Gastroesophageal sphincter (tissue), 4 donors: ENCODE results near the gene MUSTN1. TPM values are rescaled to one million over a fixed set of nuclear protein-coding genes. Genes with fewer than 3 reads are reported as not detected.

Source experiments
- ATAC-seq: fragments of 150-250 bp; one replicate; pipeline ENCODE4 v1.9.1; 2016; ENCODE audit warnings: mild to moderate bottlenecking, moderate library complexity
- H3K27ac ChIP-seq, 4 donors: fragments of 200-600 bp; sonication (generic) in 3 of 4; 1 replicate in 3 of 4; 2 replicates in 1 of 4; pipeline ENCODE4 v1.5.1; 2016 to 2019
- H3K27me3 ChIP-seq: fragments of 200-600 bp; sonication (generic); one replicate; pipeline ENCODE4 v1.5.1; 2019
- H3K36me3 ChIP-seq, 2 donors: fragments of 200-600 bp; sonication (generic); one replicate each; pipeline ENCODE4 v1.5.1; 2019; ENCODE audit warnings: control low read depth in 1 of 2
- H3K4me1 ChIP-seq, 3 donors: fragments of 200-600 bp; sonication (generic); 1 replicate in 2 of 3; 2 replicates in 1 of 3; pipeline ENCODE4 v1.5.1; 2016 to 2019; ENCODE audit warnings: control low read depth in 2 of 3
- H3K4me3 ChIP-seq, 2 donors: fragments of 200-600 bp; sonication (generic); one replicate each; pipeline ENCODE4 v1.5.1; 2019; ENCODE audit warnings: mild to moderate bottlenecking in 1 of 2, moderate library complexity in 1 of 2
- H3K9me3 ChIP-seq, 3 donors: fragments of 200-600 bp; sonication (generic); one replicate each; pipeline ENCODE4 v1.5.1; 2017 to 2019; ENCODE audit warnings: control low read depth in 2 of 3
- CTCF ChIP-seq, 4 experiments: fragments of 200-600 bp in 2 of 4; fragments of 450-650 bp in 2 of 4; sonication (generic) in 1 of 4; IDR thresholded peaks; one replicate each; pipeline ENCODE4 v1.5.1; 2017 to 2019; ENCODE audit warnings: antibody characterized with exemption in 4 of 4, mild to moderate bottlenecking in 2 of 4, moderate library complexity in 2 of 4
- EP300 ChIP-seq: sonication (generic); formaldehyde crosslinking; IDR thresholded peaks from one replicate; pipeline ENCODE4 v1.6.1; 2017; ENCODE audit warnings: antibody characterized with exemption, mild to moderate bottlenecking
- POLR2A ChIP-seq, 2 donors: fragments of 450-650 bp; IDR thresholded peaks; one replicate each; pipeline ENCODE4 v1.6.1; 2017; ENCODE audit warnings: antibody characterized with exemption in 2 of 2, mild to moderate bottlenecking in 2 of 2, moderate library complexity in 1 of 2
- POLR2AphosphoS5 ChIP-seq: sonication (generic); formaldehyde crosslinking; IDR thresholded peaks from one replicate; pipeline ENCODE4 v1.6.1; 2017; ENCODE audit warnings: antibody characterized with exemption
- WGBS, 2 donors: methylation state at CpG; one replicate each; pipeline ENCODE4 v1.1.5; 2018; ENCODE audit warnings: low coverage in 1 of 2; 5-methylcytosine and 5-hydroxymethylcytosine counted together
- total RNA-seq, 4 donors: library from RNA; depleted of rRNA; stranded (reverse); fragments of >200 nt; gene quantifications; one replicate each; pipeline ENCODE4 v1.1.0, GENCODE V29; 2016

Gene MUSTN1
- total RNA-seq, 4 donors from 2014 or later, result 8.6 to 20.9 (median 16.6) TPM

DNA sequence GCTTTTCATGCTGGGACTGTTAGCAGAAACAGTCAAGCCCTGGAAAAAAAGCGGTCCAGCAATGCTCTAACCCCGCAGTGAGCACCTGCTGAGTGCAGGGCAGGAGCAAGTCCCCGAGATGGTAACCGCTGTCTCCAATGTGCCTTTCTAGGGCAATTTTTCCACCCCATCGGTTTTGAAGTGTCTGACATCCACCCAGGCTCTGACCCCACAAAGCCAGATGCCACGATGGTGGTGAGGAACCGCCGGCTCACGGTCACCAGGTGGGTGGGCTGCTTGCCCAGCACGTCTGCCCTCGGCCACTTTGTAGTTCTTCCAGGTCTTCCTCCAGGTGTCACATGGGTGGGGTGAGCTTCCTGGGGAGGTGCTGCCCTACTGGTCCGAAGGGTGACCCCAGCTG, 43.5 kb downstream of the MUSTN1 start:
- H3K27me3 ChIP-seq, result no peaks in the 10 kb centered on the region
- H3K4me1 ChIP-seq, result no peaks in the 10 kb centered on the region
- no peak overlapping the region for H3K4me3 ChIP-seq
- no peaks in the 10 kb centered on the region for H3K9me3 ChIP-seq
- H3K36me3 ChIP-seq, result no peaks in the 10 kb centered on the region
- 88 to 93% methylated on average over 3 to 6 of the region's 12 CpGs for WGBS, 2 donors
- H3K27ac ChIP-seq, result no peak overlapping the region
- no peak for ATAC-seq
- TF ChIP-seq EP300, result no peak
- TF ChIP-seq POLR2AphosphoS5, result no peak
- no peak for TF ChIP-seq CTCF (IDR thresholded peaks at IDR 0.05)
- TF ChIP-seq POLR2A (IDR thresholded peaks at IDR 0.05), result no peak

DNA sequence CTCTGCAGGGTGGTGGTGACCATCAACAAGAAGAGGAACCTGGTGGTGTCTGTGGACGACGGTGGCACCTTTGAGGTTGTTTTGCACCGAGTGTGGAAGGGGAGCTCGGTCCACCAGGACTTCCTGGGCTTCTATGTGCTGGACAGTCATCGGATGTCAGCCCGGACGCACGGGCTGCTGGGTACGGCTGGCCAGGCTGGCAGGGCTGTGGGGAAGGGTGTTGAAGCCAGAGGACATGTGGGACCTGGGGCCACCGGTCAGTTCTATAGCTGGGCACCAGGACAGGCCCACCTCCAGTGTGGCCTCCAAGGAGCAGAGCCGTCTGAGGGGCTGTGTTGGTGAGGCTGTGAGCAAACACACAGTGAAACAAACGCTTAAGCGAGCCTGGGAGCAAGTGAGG, 44.1 kb downstream of the MUSTN1 start:
- no peak overlapping the region for H3K4me3 ChIP-seq
- 55 to 100% methylated on average over 1 to 2 of the region's 13 CpGs for WGBS, 2 donors
- H3K4me1 ChIP-seq, result no peaks in the 10 kb centered on the region
- TF ChIP-seq POLR2A (IDR thresholded peaks at IDR 0.05) (no peak), CTCF (IDR thresholded peaks at IDR 0.05) (no peak), POLR2AphosphoS5 (no peak), EP300 (no peak)
- no peak overlapping the region for H3K27ac ChIP-seq
- no peaks in the 10 kb centered on the region for H3K9me3 ChIP-seq
- no peaks in the 10 kb centered on the region for H3K27me3 ChIP-seq
- no peaks in the 10 kb centered on the region for H3K36me3 ChIP-seq
- no peak for ATAC-seq

GRCh38 chr3:52790337-52790736, 44.5 kb downstream of the MUSTN1 start:
- Histone ChIP-seq H3K27me3 (no peaks in the 10 kb centered on the region), H3K36me3 (no peaks in the 10 kb centered on the region), H3K4me1 (no peaks in the 10 kb centered on the region), H3K9me3 (no peaks in the 10 kb centered on the region), H3K4me3 (no peak overlapping the region), H3K27ac (no peak overlapping the region)
- ATAC-seq, result no peak
- no peak for TF ChIP-seq POLR2AphosphoS5
- no peak for TF ChIP-seq EP300
- TF ChIP-seq POLR2A (IDR thresholded peaks at IDR 0.05), result no peak
- no peak for TF ChIP-seq CTCF (IDR thresholded peaks at IDR 0.05)
- 78 to 93% methylated on average over 2 to 5 of the region's 7 CpGs for WGBS, 2 donors

GRCh38 chr3:52789746-52790040, 45.1 kb downstream of the MUSTN1 start:
- TF ChIP-seq CTCF (IDR thresholded peaks at IDR 0.05), result no peak
- no peak for TF ChIP-seq POLR2A (IDR thresholded peaks at IDR 0.05)
- TF ChIP-seq EP300, result no peak
- no peak for TF ChIP-seq POLR2AphosphoS5
- 100% methylated on average over 5 of the region's 6 CpGs; no CpG with 5 or more reads in 1 of the 2 donors for WGBS, 2 donors
- no peaks in the 10 kb centered on the region for H3K36me3 ChIP-seq

GRCh38 chr3:52788890-52789745, 45.7 kb downstream of the MUSTN1 start:
- 73 to 92% methylated on average over 4 to 12 of the region's 16 CpGs for WGBS, 2 donors
- Histone ChIP-seq H3K4me3 (no peak overlapping the region), H3K9me3 (no peaks in the 10 kb centered on the region), H3K36me3 (no peaks in the 10 kb centered on the region), H3K27ac (no peak overlapping the region), H3K4me1 (no peaks in the 10 kb centered on the region), H3K27me3 (no peaks in the 10 kb centered on the region)
- TF ChIP-seq CTCF (IDR thresholded peaks at IDR 0.05) (no peak), POLR2AphosphoS5 (no peak), EP300 (no peak), POLR2A (IDR thresholded peaks at IDR 0.05) (no peak)
- ATAC-seq, result no peak

More at GRCh38 chr3:52789746-52790040, 45.1 kb downstream of the MUSTN1 start:
- Histone ChIP-seq H3K4me1 (no peaks in the 10 kb centered on the region), H3K4me3 (no peak overlapping the region), H3K9me3 (no peaks in the 10 kb centered on the region), H3K27ac (no peak overlapping the region), H3K27me3 (no peaks in the 10 kb centered on the region)
- no peak for ATAC-seq
